Endothelial cell of umbilical vein (primary cell): ENCODE measurements around the gene TLR6. TPM values are rescaled to one million over a fixed set of nuclear protein-coding genes. Genes with fewer than 3 reads are reported as not detected.

ENCODE experiments used
- BruUV-seq: library from RNA; stranded (reverse); fragments of 400-500 nt; replicated peaks from 2 replicates; lab custom pipeline; 2021; lab: Mats Ljungman, UMichigan
- CTCF ChIA-PET: fragments of 300-600, 350-600 bp; sonication (Branson Sonifier 250); formaldehyde crosslinking; loops from one replicate; lab custom pipeline; 2021; ENCODE audit warnings: antibody characterized with exemption, inconsistent platforms; lab: Charles Lee
- POLR2A ChIA-PET: fragments of 300-600, 350-600 bp; sonication (Branson Sonifier 250); formaldehyde crosslinking; loops from one replicate; lab custom pipeline; 2021; ENCODE audit warnings: antibody characterized with exemption, inconsistent platforms; lab: Charles Lee
- DNase-seq: peaks from one replicate; pipeline ENCODE4 v3.0.0-alpha.2; 2011; ENCODE audit warnings: low read depth, low spot score
- FAIRE-seq: peaks from 2 replicates; lab custom pipeline; 2011; peaks lifted over from hg19 to GRCh38; lab: Jason Lieb, UNC
- H2AFZ ChIP-seq: 2 replicates; pipeline ENCODE4 v1.6.0; 2012; ENCODE audit warnings: low read depth, low read length, control low read depth, inconsistent platforms
- H3K27ac ChIP-seq: 2 replicates; pipeline ENCODE4 v1.5.1; 2011; ENCODE audit warnings: low read depth, mild to moderate bottlenecking, control low read depth, low read length, moderate library complexity; ENCODE audit not compliant: insufficient read depth
- H3K27me3 ChIP-seq, 2 experiments: 2 replicates each; pipeline versions ENCODE4 v1.6.0 to v1.6.1; 2011; ENCODE audit warnings: low read length in 2 of 2, mixed read lengths in 1 of 2; ENCODE audit not compliant: control insufficient read depth in 2 of 2, insufficient read depth in 2 of 2
- H3K36me3 ChIP-seq, 2 experiments: 2 replicates in 1 of 2; 3 replicates in 1 of 2; pipeline ENCODE4 v1.5.1; 2011; ENCODE audit warnings: low read length in 2 of 2, mild to moderate bottlenecking in 1 of 2, moderate library complexity in 1 of 2; ENCODE audit not compliant: control insufficient read depth in 2 of 2, insufficient read depth in 2 of 2; ENCODE audit errors: extremely low read depth in 1 of 2
- H3K4me1 ChIP-seq: 3 replicates; pipeline ENCODE4 v1.5.1; 2011; ENCODE audit warnings: mild to moderate bottlenecking, low read length; ENCODE audit not compliant: control insufficient read depth, insufficient read depth; ENCODE audit errors: extremely low read depth
- H3K4me2 ChIP-seq: 2 replicates; pipeline ENCODE4 v1.6.1; 2011; ENCODE audit warnings: low read length, control low read depth, mixed read lengths; ENCODE audit not compliant: insufficient read depth
- H3K4me3 ChIP-seq, 3 experiments: fragments of 200-600 bp in 1 of 3; sonication (generic), shearing (Covaris generic) in 1 of 3; replicated peaks in 1 of 3; 2 replicates each; pipeline ENCODE4 v1.5.1; 2011 to 2016; ENCODE audit warnings: control low read depth in 3 of 3, low read length in 3 of 3, mild to moderate bottlenecking in 2 of 3, inconsistent platforms in 1 of 3, low read depth in 1 of 3, moderate library complexity in 1 of 3; ENCODE audit not compliant: insufficient read depth in 1 of 3
- H3K79me2 ChIP-seq: 2 replicates; pipeline ENCODE4 v1.6.0; 2012; ENCODE audit warnings: low read length, inconsistent platforms; ENCODE audit not compliant: control insufficient read depth, insufficient read depth
- H3K9ac ChIP-seq: replicated peaks from 2 replicates; pipeline ENCODE3; 2011; ENCODE audit warnings: low read length, control low read depth; ENCODE audit not compliant: insufficient read depth; ENCODE audit errors: extremely low read depth
- H3K9me1 ChIP-seq: replicated peaks from 3 replicates; pipeline ENCODE4 v1.6.0; 2011; ENCODE audit warnings: mild to moderate bottlenecking, low read length; ENCODE audit not compliant: control insufficient read depth, insufficient read depth; ENCODE audit errors: extremely low read depth
- H3K9me3 ChIP-seq: replicated peaks from 2 replicates; pipeline ENCODE4 v1.5.1; 2012; ENCODE audit warnings: low read length, inconsistent platforms; ENCODE audit not compliant: control insufficient read depth, insufficient read depth
- H4K20me1 ChIP-seq: replicated peaks from 2 replicates; pipeline ENCODE3; 2011; ENCODE audit warnings: mild to moderate bottlenecking, low read length; ENCODE audit not compliant: control insufficient read depth, insufficient read depth; ENCODE audit errors: extremely low read depth
- EZH2 ChIP-seq: IDR thresholded peaks from 2 replicates; pipeline ENCODE4 v1.6.1; 2012; ENCODE audit warnings: borderline replicate concordance, low read depth, mild to moderate bottlenecking, moderate library complexity, low read length, inconsistent platforms; ENCODE audit not compliant: severe bottlenecking
- FOS ChIP-seq: IDR thresholded peaks from 2 replicates; pipeline ENCODE4 v1.6.1; 2011; ENCODE audit warnings: mild to moderate bottlenecking, low read length, moderate library complexity, borderline replicate concordance; ENCODE audit not compliant: insufficient read depth
- GATA2 ChIP-seq: IDR thresholded peaks from 2 replicates; pipeline ENCODE4 v1.7.0; 2011; ENCODE audit warnings: low read depth, mild to moderate bottlenecking, moderate library complexity, mixed read lengths, low read length; ENCODE audit not compliant: insufficient read length, insufficient read depth
- JUN ChIP-seq: IDR thresholded peaks from 2 replicates; pipeline ENCODE4 v1.6.1; 2011; ENCODE audit warnings: borderline replicate concordance, low read depth; ENCODE audit not compliant: insufficient read length, insufficient read depth
- MYC ChIP-seq: IDR thresholded peaks from one replicate; pipeline ENCODE4 v1.6.1; 2011; ENCODE audit warnings: mild to moderate bottlenecking, low read depth, low read length
- POLR2A ChIP-seq: IDR thresholded peaks from 2 replicates; pipeline ENCODE4 v1.6.1; 2012; ENCODE audit warnings: low read depth, mild to moderate bottlenecking, control low read depth, low read length
- POLR2AphosphoS5 ChIP-seq: IDR thresholded peaks from 2 replicates; pipeline ENCODE4 v1.6.1; 2012; ENCODE audit warnings: low read depth, mild to moderate bottlenecking, control low read depth, low read length, moderate library complexity; ENCODE audit not compliant: insufficient read depth
- dilution Hi-C: fragments of 300-500 bp; cut with MboI; formaldehyde crosslinking; loops from one replicate; pipeline ENCODE4 v1.15.0; 2019; ENCODE audit warnings: low sequenced_read_pairs; ENCODE audit not compliant: extremely low pct_ligation_motif_present
- intact Hi-C: fragments of 100-400 bp; cut with micrococcal nuclease; formaldehyde crosslinking; loops from one replicate; pipeline ENCODE4 v1.10.0; 2022
- polyA plus RNA-seq, 4 experiments: library from polyadenylated mRNA; depleted of rRNA in 3 of 4; stranded (reverse) in 3 of 4; unstranded in 1 of 4; fragments of >200 nt; gene quantifications; 2 replicates each; pipeline versions ENCODE4 v1.2.1 to v1.2.3, GENCODE V29; 2011 to 2012; ENCODE audit warnings: missing spikeins in 1 of 4
- total RNA-seq: library from RNA; stranded (reverse); gene quantifications from 2 replicates; pipeline ENCODE4 v1.2.3, GENCODE V29; 2021
- TF ChIP-seq, protein P1 (sequence below): IDR thresholded peaks from 2 replicates; pipeline ENCODE4 v1.6.1; 2011; ENCODE audit not compliant: insufficient read depth, insufficient read length
- TF ChIP-seq, protein P2 (sequence below), 2 donors: IDR thresholded peaks; 1 replicate in 1 of 2; 2 replicates in 1 of 2; pipeline ENCODE4 v1.5.1; 2011; ENCODE audit warnings: low read length in 2 of 2, mild to moderate bottlenecking in 2 of 2, moderate library complexity in 2 of 2, control low read depth in 1 of 2, inconsistent platforms in 1 of 2, low read depth in 1 of 2; ENCODE audit not compliant: insufficient read depth in 1 of 2; ENCODE audit errors: extremely low read depth in 1 of 2

TLR6 gene
- total and polyA plus RNA-seq, 2 donors (not counting 3 experiments of a cell fraction or from before 2014, with no cell fraction given): 0.19 to 1.7 TPM

DNA sequence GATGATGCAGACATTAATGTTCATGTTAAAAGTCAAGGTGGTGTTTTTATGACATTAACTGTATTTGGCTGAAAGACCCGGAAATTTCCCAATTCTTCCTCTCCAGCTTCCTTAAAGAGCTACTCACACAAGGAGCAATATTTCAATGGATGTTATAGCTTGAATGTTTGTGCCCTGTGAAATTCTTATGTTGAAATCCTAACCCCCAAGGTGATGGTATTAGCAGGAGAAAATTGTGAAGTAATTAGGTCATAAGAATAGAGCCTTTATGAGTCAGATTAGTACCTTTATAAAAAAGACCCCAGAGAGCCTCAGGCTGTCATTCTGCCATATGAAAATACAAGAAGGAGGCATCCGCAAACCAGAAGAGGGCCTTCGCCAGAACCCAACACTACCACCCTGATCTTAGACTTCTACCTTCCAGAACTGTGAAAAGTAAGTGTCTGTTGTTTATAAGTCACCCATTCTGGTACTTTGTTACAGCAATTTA is 55.6 kb downstream of the TLR6 start:
- dilution Hi-C loops: no loop called here
- TF ChIP-seq, protein P1, sequence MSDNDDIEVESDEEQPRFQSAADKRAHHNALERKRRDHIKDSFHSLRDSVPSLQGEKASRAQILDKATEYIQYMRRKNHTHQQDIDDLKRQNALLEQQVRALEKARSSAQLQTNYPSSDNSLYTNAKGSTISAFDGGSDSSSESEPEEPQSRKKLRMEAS: no peak
- TF ChIP-seq POLR2AphosphoS5 (no peak), GATA2 (no peak), EZH2 (no peak), JUN (no peak), FOS (no peak), POLR2A (no peak), MYC (no peak)
- TF ChIP-seq, protein P2, sequence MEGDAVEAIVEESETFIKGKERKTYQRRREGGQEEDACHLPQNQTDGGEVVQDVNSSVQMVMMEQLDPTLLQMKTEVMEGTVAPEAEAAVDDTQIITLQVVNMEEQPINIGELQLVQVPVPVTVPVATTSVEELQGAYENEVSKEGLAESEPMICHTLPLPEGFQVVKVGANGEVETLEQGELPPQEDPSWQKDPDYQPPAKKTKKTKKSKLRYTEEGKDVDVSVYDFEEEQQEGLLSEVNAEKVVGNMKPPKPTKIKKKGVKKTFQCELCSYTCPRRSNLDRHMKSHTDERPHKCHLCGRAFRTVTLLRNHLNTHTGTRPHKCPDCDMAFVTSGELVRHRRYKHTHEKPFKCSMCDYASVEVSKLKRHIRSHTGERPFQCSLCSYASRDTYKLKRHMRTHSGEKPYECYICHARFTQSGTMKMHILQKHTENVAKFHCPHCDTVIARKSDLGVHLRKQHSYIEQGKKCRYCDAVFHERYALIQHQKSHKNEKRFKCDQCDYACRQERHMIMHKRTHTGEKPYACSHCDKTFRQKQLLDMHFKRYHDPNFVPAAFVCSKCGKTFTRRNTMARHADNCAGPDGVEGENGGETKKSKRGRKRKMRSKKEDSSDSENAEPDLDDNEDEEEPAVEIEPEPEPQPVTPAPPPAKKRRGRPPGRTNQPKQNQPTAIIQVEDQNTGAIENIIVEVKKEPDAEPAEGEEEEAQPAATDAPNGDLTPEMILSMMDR (IDR thresholded peaks at IDR 0.05; ENCODE audit: extremely low read depth in 1 of 2, insufficient read depth in 1 of 2, low read depth in 1 of 2, low read length in 2 of 2): no peak
- H3K27ac ChIP-seq: no peak overlapping the region
- H3K4me1 ChIP-seq: peaks cover 18% of the 10 kb centered on the region
- no peak overlapping the region for H3K9ac ChIP-seq
- intact Hi-C loops: no loop called here
- CTCF ChIA-PET: interaction anchor here (1.0 to 1.2 kb wide), 4 partner anchors 10 to 60 kb away, joined by 3 to 4 read pairs (median 3); partner anchors contain the start of gene TLR10
- POLR2A ChIA-PET: no interaction called here
- FAIRE-seq: no peak
- no peak overlapping the region for H3K4me2 ChIP-seq
- BruUV-seq: no TSS peak
- no peak overlapping the region for H3K4me3 ChIP-seq
- no peak for DNase-seq
- H3K79me2 ChIP-seq: no peaks in the 10 kb centered on the region
- H4K20me1 ChIP-seq: no peaks in the 10 kb centered on the region
- H3K9me3 ChIP-seq: no peaks in the 10 kb centered on the region
- no peaks in the 10 kb centered on the region for H3K27me3 ChIP-seq
- no peaks in the 10 kb centered on the region for H3K36me3 ChIP-seq
- H2AFZ ChIP-seq: no peak overlapping the region
- no peaks in the 10 kb centered on the region for H3K9me1 ChIP-seq
